HEK293 (cell line): ENCODE measurements around the gene EBF3.

ENCODE experiments used
- CTCF ChIA-PET: fragments of 350-600 bp; formaldehyde crosslinking; extraction: SDS; loops from one replicate; lab custom pipeline; 2021; ENCODE audit warnings: antibody characterized with exemption; lab: Yijun Ruan, JAX
- POLR2A ChIA-PET: fragments of 300-600 bp; formaldehyde crosslinking; extraction: SDS; loops from one replicate; lab custom pipeline; 2020; ENCODE audit warnings: antibody characterized with exemption, inconsistent platforms; lab: Yijun Ruan, JAX
- H3K27ac ChIP-seq: fragments of 200-500 bp; sonication (Bioruptor generic); 2 replicates; pipeline ENCODE4 v1.5.1; 2014; ENCODE audit warnings: low read depth, low read length, control low read depth, inconsistent platforms; ENCODE audit errors: extremely low read depth
- H3K36me3 ChIP-seq, 2 experiments: fragments of 200-500 bp in 1 of 2; sonication (Bioruptor generic) in 1 of 2; 1 replicate in 1 of 2; 2 replicates in 1 of 2; pipeline ENCODE4 v1.5.1; 2014 to 2017; ENCODE audit warnings: inconsistent platforms in 2 of 2, low read length in 2 of 2; ENCODE audit not compliant: control insufficient read depth in 2 of 2, insufficient read depth in 1 of 2
- H3K4me1 ChIP-seq: fragments of 200-500 bp; sonication (Bioruptor generic); 2 replicates; pipeline ENCODE4 v1.5.1; 2014; ENCODE audit warnings: mild to moderate bottlenecking, low read length, inconsistent platforms; ENCODE audit not compliant: control insufficient read depth, insufficient read depth
- H3K4me3 ChIP-seq: 2 replicates; pipeline ENCODE4 v1.5.1; 2011; ENCODE audit warnings: low read depth, mild to moderate bottlenecking, control low read depth, low read length, moderate library complexity
- H3K9me3 ChIP-seq: fragments of 200-500 bp; sonication (Bioruptor generic); 2 replicates; pipeline ENCODE4 v1.5.1; 2014; ENCODE audit warnings: low read depth, low read length, inconsistent platforms; ENCODE audit not compliant: control insufficient read depth, insufficient read depth
- GFI1B ChIP-seq: fragments of 450-650 bp; formaldehyde crosslinking; IDR thresholded peaks from 2 replicates; pipeline ENCODE4 v1.5.1; 2016; ENCODE audit warnings: missing biosample characterization, missing genetic modification characterization
- KLF10 ChIP-seq: fragments of 450-650 bp; IDR thresholded peaks from 2 replicates; pipeline ENCODE4 v1.5.1; 2018; ENCODE audit warnings: missing biosample characterization, mild to moderate bottlenecking, missing genetic modification characterization
- KLF8 ChIP-seq: fragments of 450-650 bp; formaldehyde crosslinking; IDR thresholded peaks from 2 replicates; pipeline ENCODE4 v1.5.1; 2016; ENCODE audit warnings: missing biosample characterization, missing genetic modification characterization
- MEIS1 ChIP-seq: sonication (generic); formaldehyde crosslinking; IDR thresholded peaks from 2 replicates; pipeline ENCODE4 v1.8.1; 2022; ENCODE audit warnings: missing genetic modification reagents, mild to moderate bottlenecking, borderline replicate concordance
- PRDM1 ChIP-seq: fragments of 450-650 bp; formaldehyde crosslinking; IDR thresholded peaks from 2 replicates; pipeline ENCODE4; 2016; ENCODE audit warnings: missing biosample characterization, missing genetic modification characterization
- SCRT1 ChIP-seq: fragments of 450-650 bp; formaldehyde crosslinking; IDR thresholded peaks from 2 replicates; pipeline ENCODE4 v1.5.1; 2016; ENCODE audit warnings: missing biosample characterization, missing genetic modification characterization, borderline replicate concordance
- ZNF138 ChIP-seq: fragments of 450-650 bp; formaldehyde crosslinking; IDR thresholded peaks from 2 replicates; pipeline ENCODE4 v1.5.1; 2016; ENCODE audit warnings: missing biosample characterization, missing genetic modification characterization, borderline replicate concordance
- ZNF140 ChIP-seq: fragments of 450-650 bp; formaldehyde crosslinking; IDR thresholded peaks from 2 replicates; pipeline ENCODE4 v1.5.1; 2016; ENCODE audit warnings: missing biosample characterization, missing genetic modification characterization
- ZNF146 ChIP-seq: fragments of 450-650 bp; formaldehyde crosslinking; IDR thresholded peaks from 2 replicates; pipeline ENCODE4 v1.5.1; 2016; ENCODE audit warnings: missing biosample characterization, missing genetic modification characterization
- ZNF221 ChIP-seq: fragments of 450-650 bp; formaldehyde crosslinking; IDR thresholded peaks from 2 replicates; pipeline ENCODE4 v1.5.1; 2017; ENCODE audit warnings: missing biosample characterization, missing genetic modification characterization, borderline replicate concordance
- ZNF302 ChIP-seq: fragments of 450-650 bp; formaldehyde crosslinking; IDR thresholded peaks from 2 replicates; pipeline ENCODE4 v1.5.1; 2016; ENCODE audit warnings: missing biosample characterization, missing genetic modification characterization, low read depth
- ZNF311 ChIP-seq: fragments of 450-650 bp; formaldehyde crosslinking; IDR thresholded peaks from 2 replicates; pipeline ENCODE4 v1.5.1; 2017; ENCODE audit warnings: missing biosample characterization, missing genetic modification characterization, borderline replicate concordance
- ZNF341 ChIP-seq: fragments of 450-650 bp; formaldehyde crosslinking; IDR thresholded peaks from 2 replicates; pipeline ENCODE4; 2016; ENCODE audit warnings: low read depth, missing biosample characterization, missing genetic modification characterization
- ZNF391 ChIP-seq: fragments of 450-650 bp; formaldehyde crosslinking; IDR thresholded peaks from 2 replicates; pipeline ENCODE4 v1.5.1; 2016; ENCODE audit warnings: low read depth, missing biosample characterization, missing genetic modification characterization, borderline replicate concordance
- ZNF394 ChIP-seq: fragments of 450-650 bp; formaldehyde crosslinking; IDR thresholded peaks from 2 replicates; pipeline ENCODE4 v1.5.1; 2016; ENCODE audit warnings: missing biosample characterization, missing genetic modification characterization, mild to moderate bottlenecking, moderate library complexity, borderline replicate concordance
- ZNF48 ChIP-seq: fragments of 450-650 bp; formaldehyde crosslinking; IDR thresholded peaks from 2 replicates; pipeline ENCODE4 v1.5.1; 2016; ENCODE audit warnings: missing biosample characterization, missing genetic modification characterization
- ZNF530 ChIP-seq: fragments of 450-650 bp; formaldehyde crosslinking; IDR thresholded peaks from 2 replicates; pipeline ENCODE4 v1.5.1; 2016; ENCODE audit warnings: low read depth, missing biosample characterization, missing genetic modification characterization
- ZNF558 ChIP-seq: fragments of 450-650 bp; formaldehyde crosslinking; IDR thresholded peaks from 2 replicates; pipeline ENCODE4 v1.5.1; 2016; ENCODE audit warnings: missing biosample characterization, missing genetic modification characterization
- ZNF645 ChIP-seq: fragments of 450-650 bp; formaldehyde crosslinking; IDR thresholded peaks from 2 replicates; pipeline ENCODE4; 2016; ENCODE audit warnings: missing biosample characterization, missing genetic modification characterization
- ZNF830 ChIP-seq: fragments of 450-650 bp; IDR thresholded peaks from 2 replicates; pipeline ENCODE4 v1.5.0; 2018; ENCODE audit warnings: missing biosample characterization, missing genetic modification characterization, low read depth, mild to moderate bottlenecking, moderate library complexity
- ZNF843 ChIP-seq: fragments of 450-650 bp; formaldehyde crosslinking; IDR thresholded peaks from 2 replicates; pipeline ENCODE4 v1.5.1; 2016; ENCODE audit warnings: missing biosample characterization, missing genetic modification characterization
- TF ChIP-seq, protein P1 (sequence below): fragments of 450-650 bp; formaldehyde crosslinking; IDR thresholded peaks from 2 replicates; pipeline ENCODE4 v1.5.1; 2016; ENCODE audit warnings: missing biosample characterization, missing genetic modification characterization, low read depth
- TF ChIP-seq, protein P2 (sequence below): fragments of 450-650 bp; formaldehyde crosslinking; IDR thresholded peaks from 2 replicates; pipeline ENCODE4 v1.5.1; 2016; ENCODE audit warnings: missing biosample characterization, missing genetic modification characterization, borderline replicate concordance
- TF ChIP-seq, protein P3 (sequence below): fragments of 450-650 bp; formaldehyde crosslinking; IDR thresholded peaks from 2 replicates; pipeline ENCODE4 v1.5.1; 2017; ENCODE audit warnings: missing biosample characterization, missing genetic modification characterization
- TF ChIP-seq, protein P4 (sequence below): fragments of 450-650 bp; formaldehyde crosslinking; IDR thresholded peaks from 2 replicates; pipeline ENCODE4 v1.5.1; 2016; ENCODE audit warnings: missing biosample characterization, missing genetic modification characterization

The EBF3 gene

GRCh38 chr10:129917936-129918335, 46.1 kb downstream of the EBF3 start:
- Histone ChIP-seq H3K27ac (no peak overlapping the region), H3K4me3 (no peak overlapping the region), H3K36me3 (no peaks in the 10 kb centered on the region), H3K9me3 (no peaks in the 10 kb centered on the region), H3K4me1 (peaks cover 7% of the 10 kb centered on the region)
- POLR2A ChIA-PET: no interaction called here
- CTCF ChIA-PET: interaction anchor here (0.6 to 0.8 kb wide), 2 partner anchors 40 to 585 kb away, joined by 3 read pairs; no protein-coding TSS in a partner anchor
- TF ChIP-seq ZNF138 (tag by site-specific recombination): no peak
- TF ChIP-seq ZNF645: no peak
- TF ChIP-seq ZNF140: no peak
- no peak for TF ChIP-seq KLF8
- no peak for TF ChIP-seq PRDM1 (tag by site-specific recombination)
- no peak for TF ChIP-seq ZNF530
- no peak for TF ChIP-seq SCRT1 (tag by site-specific recombination)
- no peak for TF ChIP-seq KLF10
- no peak for TF ChIP-seq ZNF394 (tag by site-specific recombination)
- no peak for TF ChIP-seq ZNF843 (tag by site-specific recombination)
- no peak for TF ChIP-seq ZNF311 (tag by site-specific recombination)
- TF ChIP-seq, protein P1, sequence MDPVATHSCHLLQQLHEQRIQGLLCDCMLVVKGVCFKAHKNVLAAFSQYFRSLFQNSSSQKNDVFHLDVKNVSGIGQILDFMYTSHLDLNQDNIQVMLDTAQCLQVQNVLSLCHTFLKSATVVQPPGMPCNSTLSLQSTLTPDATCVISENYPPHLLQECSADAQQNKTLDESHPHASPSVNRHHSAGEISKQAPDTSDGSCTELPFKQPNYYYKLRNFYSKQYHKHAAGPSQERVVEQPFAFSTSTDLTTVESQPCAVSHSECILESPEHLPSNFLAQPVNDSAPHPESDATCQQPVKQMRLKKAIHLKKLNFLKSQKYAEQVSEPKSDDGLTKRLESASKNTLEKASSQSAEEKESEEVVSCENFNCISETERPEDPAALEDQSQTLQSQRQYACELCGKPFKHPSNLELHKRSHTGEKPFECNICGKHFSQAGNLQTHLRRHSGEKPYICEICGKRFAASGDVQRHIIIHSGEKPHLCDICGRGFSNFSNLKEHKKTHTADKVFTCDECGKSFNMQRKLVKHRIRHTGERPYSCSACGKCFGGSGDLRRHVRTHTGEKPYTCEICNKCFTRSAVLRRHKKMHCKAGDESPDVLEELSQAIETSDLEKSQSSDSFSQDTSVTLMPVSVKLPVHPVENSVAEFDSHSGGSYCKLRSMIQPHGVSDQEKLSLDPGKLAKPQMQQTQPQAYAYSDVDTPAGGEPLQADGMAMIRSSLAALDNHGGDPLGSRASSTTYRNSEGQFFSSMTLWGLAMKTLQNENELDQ: no peak
- no peak for TF ChIP-seq ZNF221 (tag by site-specific recombination)
- no peak for TF ChIP-seq ZNF830 (tag by site-specific recombination)
- no peak for TF ChIP-seq ZNF391 (tag by site-specific recombination)
- TF ChIP-seq ZNF146 (tag by site-specific recombination): no peak
- TF ChIP-seq ZNF341 (tag by site-specific recombination): no peak

DNA sequence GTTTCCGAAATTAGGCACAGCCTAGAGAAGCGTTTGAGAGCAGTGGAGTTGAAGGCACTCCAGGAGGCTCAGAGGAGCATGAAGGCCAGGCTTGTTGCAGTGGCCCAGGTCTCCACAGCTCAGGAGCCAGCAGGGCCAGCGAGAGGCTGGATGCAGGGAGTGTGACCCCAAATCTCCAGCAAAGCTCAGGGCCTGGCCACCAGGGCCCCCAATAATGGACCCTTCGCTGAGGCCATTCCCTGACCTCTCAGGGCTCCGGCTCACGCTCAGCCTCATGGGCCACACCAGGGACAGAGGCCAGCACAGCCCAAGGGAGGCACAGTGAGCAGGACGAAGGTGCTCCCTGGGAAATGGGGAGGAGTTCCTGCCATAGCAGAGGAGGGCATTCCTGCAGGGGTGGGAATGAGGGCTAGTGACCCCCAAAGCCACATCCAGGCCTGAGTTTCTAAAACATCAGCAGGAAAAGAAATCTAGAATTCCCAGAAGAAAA, 47.5 kb downstream of the EBF3 start:
- CTCF ChIA-PET: no interaction called here
- H3K4me1 ChIP-seq: peaks cover 18% of the 10 kb centered on the region
- no peak overlapping the region for H3K4me3 ChIP-seq
- no peak overlapping the region for H3K27ac ChIP-seq
- H3K36me3 ChIP-seq: no peaks in the 10 kb centered on the region
- no peaks in the 10 kb centered on the region for H3K9me3 ChIP-seq
- POLR2A ChIA-PET: no interaction called here
- TF ChIP-seq MEIS1 (no peak), ZNF302 (tag by site-specific recombination) (no peak), ZNF341 (tag by site-specific recombination) (no peak), ZNF558 (tag by site-specific recombination) (no peak), GFI1B (tag by site-specific recombination) (no peak), ZNF48 (tag by site-specific recombination) (no peak)
- TF ChIP-seq, protein P2, sequence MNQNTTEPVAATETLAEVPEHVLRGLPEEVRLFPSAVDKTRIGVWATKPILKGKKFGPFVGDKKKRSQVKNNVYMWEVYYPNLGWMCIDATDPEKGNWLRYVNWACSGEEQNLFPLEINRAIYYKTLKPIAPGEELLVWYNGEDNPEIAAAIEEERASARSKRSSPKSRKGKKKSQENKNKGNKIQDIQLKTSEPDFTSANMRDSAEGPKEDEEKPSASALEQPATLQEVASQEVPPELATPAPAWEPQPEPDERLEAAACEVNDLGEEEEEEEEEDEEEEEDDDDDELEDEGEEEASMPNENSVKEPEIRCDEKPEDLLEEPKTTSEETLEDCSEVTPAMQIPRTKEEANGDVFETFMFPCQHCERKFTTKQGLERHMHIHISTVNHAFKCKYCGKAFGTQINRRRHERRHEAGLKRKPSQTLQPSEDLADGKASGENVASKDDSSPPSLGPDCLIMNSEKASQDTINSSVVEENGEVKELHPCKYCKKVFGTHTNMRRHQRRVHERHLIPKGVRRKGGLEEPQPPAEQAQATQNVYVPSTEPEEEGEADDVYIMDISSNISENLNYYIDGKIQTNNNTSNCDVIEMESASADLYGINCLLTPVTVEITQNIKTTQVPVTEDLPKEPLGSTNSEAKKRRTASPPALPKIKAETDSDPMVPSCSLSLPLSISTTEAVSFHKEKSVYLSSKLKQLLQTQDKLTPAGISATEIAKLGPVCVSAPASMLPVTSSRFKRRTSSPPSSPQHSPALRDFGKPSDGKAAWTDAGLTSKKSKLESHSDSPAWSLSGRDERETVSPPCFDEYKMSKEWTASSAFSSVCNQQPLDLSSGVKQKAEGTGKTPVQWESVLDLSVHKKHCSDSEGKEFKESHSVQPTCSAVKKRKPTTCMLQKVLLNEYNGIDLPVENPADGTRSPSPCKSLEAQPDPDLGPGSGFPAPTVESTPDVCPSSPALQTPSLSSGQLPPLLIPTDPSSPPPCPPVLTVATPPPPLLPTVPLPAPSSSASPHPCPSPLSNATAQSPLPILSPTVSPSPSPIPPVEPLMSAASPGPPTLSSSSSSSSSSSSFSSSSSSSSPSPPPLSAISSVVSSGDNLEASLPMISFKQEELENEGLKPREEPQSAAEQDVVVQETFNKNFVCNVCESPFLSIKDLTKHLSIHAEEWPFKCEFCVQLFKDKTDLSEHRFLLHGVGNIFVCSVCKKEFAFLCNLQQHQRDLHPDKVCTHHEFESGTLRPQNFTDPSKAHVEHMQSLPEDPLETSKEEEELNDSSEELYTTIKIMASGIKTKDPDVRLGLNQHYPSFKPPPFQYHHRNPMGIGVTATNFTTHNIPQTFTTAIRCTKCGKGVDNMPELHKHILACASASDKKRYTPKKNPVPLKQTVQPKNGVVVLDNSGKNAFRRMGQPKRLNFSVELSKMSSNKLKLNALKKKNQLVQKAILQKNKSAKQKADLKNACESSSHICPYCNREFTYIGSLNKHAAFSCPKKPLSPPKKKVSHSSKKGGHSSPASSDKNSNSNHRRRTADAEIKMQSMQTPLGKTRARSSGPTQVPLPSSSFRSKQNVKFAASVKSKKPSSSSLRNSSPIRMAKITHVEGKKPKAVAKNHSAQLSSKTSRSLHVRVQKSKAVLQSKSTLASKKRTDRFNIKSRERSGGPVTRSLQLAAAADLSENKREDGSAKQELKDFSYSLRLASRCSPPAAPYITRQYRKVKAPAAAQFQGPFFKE: no peak
- TF ChIP-seq, protein P3, sequence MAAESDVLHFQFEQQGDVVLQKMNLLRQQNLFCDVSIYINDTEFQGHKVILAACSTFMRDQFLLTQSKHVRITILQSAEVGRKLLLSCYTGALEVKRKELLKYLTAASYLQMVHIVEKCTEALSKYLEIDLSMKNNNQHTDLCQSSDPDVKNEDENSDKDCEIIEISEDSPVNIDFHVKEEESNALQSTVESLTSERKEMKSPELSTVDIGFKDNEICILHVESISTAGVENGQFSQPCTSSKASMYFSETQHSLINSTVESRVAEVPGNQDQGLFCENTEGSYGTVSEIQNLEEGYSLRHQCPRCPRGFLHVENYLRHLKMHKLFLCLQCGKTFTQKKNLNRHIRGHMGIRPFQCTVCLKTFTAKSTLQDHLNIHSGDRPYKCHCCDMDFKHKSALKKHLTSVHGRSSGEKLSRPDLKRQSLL (tag by site-specific recombination): no peak
- TF ChIP-seq, protein P4, sequence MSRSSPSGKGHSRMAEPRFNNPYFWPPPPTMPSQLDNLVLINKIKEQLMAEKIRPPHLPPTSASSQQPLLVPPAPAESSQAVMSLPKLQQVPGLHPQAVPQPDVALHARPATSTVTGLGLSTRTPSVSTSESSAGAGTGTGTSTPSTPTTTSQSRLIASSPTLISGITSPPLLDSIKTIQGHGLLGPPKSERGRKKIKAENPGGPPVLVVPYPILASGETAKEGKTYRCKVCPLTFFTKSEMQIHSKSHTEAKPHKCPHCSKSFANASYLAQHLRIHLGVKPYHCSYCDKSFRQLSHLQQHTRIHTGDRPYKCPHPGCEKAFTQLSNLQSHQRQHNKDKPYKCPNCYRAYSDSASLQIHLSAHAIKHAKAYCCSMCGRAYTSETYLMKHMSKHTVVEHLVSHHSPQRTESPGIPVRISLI: no peak
